K562 (cell line): Measurements from ENCODE around the gene COX11. TPM values are rescaled to one million over a fixed set of nuclear protein-coding genes. Genes with fewer than 3 reads are reported as not detected.

Experiments
- CTCFL ChIP-seq: IDR thresholded peaks from 2 replicates; pipeline ENCODE4 v1.6.1; 2011; ENCODE audit warnings: borderline replicate concordance, low read depth, mild to moderate bottlenecking, moderate library complexity, low read length; ENCODE audit not compliant: insufficient read depth, poor library complexity, severe bottlenecking
- E2F1 ChIP-seq: sonication (generic); formaldehyde crosslinking; IDR thresholded peaks from 2 replicates; pipeline ENCODE4 v1.8.1; 2023; ENCODE audit warnings: mild to moderate bottlenecking, missing genetic modification reagents, moderate library complexity
- E2F6 ChIP-seq, 2 experiments: IDR thresholded peaks; 2 replicates each; pipeline ENCODE4 v1.6.1; 2011; ENCODE audit warnings: borderline replicate concordance in 1 of 2, control low read depth in 1 of 2, low read depth in 1 of 2, low read length in 1 of 2, mild to moderate bottlenecking in 1 of 2, mixed read lengths in 1 of 2, moderate library complexity in 1 of 2; ENCODE audit not compliant: insufficient read depth in 1 of 2, insufficient read length in 1 of 2, poor library complexity in 1 of 2, severe bottlenecking in 1 of 2; ENCODE audit errors: extremely low read depth in 1 of 2
- EGR1 ChIP-seq: fragments of 450-650 bp; conservative IDR thresholded peaks from 2 replicates; pipeline ENCODE4 v1.6.1; 2017; ENCODE audit warnings: mild to moderate bottlenecking
- EP400 ChIP-seq: fragments of 450-650 bp; IDR thresholded peaks from 2 replicates; pipeline ENCODE4 v1.6.1; 2017; ENCODE audit warnings: antibody characterized with exemption, mild to moderate bottlenecking, moderate library complexity
- HMBOX1 ChIP-seq: sonication (generic); IDR thresholded peaks from 2 replicates; pipeline ENCODE4 v1.6.1; 2016
- HMGXB4 ChIP-seq: sonication (generic); formaldehyde crosslinking; IDR thresholded peaks from 2 replicates; pipeline ENCODE4 v1.8.1; 2023; ENCODE audit warnings: mild to moderate bottlenecking, missing genetic modification reagents
- MTA3 ChIP-seq: fragments of 450-650 bp; formaldehyde crosslinking; IDR thresholded peaks from 2 replicates; pipeline ENCODE4 v1.6.1; 2017; ENCODE audit warnings: mild to moderate bottlenecking, borderline replicate concordance
- PML ChIP-seq: IDR thresholded peaks from 2 replicates; pipeline ENCODE4 v1.6.1; 2012; ENCODE audit warnings: low read length, inconsistent platforms
- SRSF3 ChIP-seq: fragments of 200-400 bp; formaldehyde crosslinking; IDR thresholded peaks from 2 replicates; pipeline ENCODE4 v1.6.1; 2016; ENCODE audit warnings: mild to moderate bottlenecking, low read length, moderate library complexity; ENCODE audit not compliant: insufficient read depth
- YBX1 ChIP-seq: fragments of 450-650 bp; IDR thresholded peaks from 2 replicates; pipeline ENCODE4 v1.7.1; 2016; ENCODE audit warnings: mild to moderate bottlenecking
- ZHX1 ChIP-seq: fragments of 150-350 bp; conservative IDR thresholded peaks from 2 replicates; pipeline ENCODE4 v1.6.1; 2014; ENCODE audit warnings: low read length
- ZNF277 ChIP-seq: fragments of 250-450 bp; sonication (Bioruptor Pico); IDR thresholded peaks from 2 replicates; pipeline ENCODE4 v1.8.0; 2022; ENCODE audit warnings: inconsistent platforms, mild to moderate bottlenecking, moderate library complexity, borderline replicate concordance
- ZNF431 ChIP-seq: sonication (generic); formaldehyde crosslinking; IDR thresholded peaks from 2 replicates; pipeline ENCODE4 v1.8.0; 2022; ENCODE audit warnings: mild to moderate bottlenecking, missing genetic modification reagents
- polyA plus RNA-seq, 8 experiments: library from polyadenylated mRNA; depleted of rRNA in 4 of 8; stranded (reverse) in 5 of 8; unstranded in 3 of 8; fragments of >200 nt; fragmentation: Nextera tagmentation in 2 of 8; fragmentation: Illumina TruSeq in 1 of 8; extraction: Ambion mirVana in 2 of 8; extraction: Trizol in 1 of 8; gene quantifications; 2 replicates each; pipeline versions ENCODE4 v1.2.1 to v1.2.3, GENCODE V29; 2011 to 2014; ENCODE audit warnings: inconsistent platforms in 1 of 8, missing spikeins in 1 of 8
- total RNA-seq, 7 experiments: library from RNA; depleted of rRNA in 6 of 7; stranded (reverse); fragments of >200 nt in 6 of 7; fragmentation: Illumina TruSeq in 2 of 7; extraction: Trizol in 2 of 7; gene quantifications; 2 replicates each; pipeline versions ENCODE4 v1.2.1 to v1.2.3, GENCODE V29; 2011 to 2021; ENCODE audit warnings: low replicate concordance in 1 of 7

The COX11 gene
- total and polyA plus RNA-seq, 9 of the 15 experiments (the other 6 are each of a cell fraction or from before 2014, with no cell fraction given): 18.5 to 112 (median 30.7) TPM

GRCh38 chr17:54968262-54968987, at the start of gene COX11, which contains the start of gene STXBP4 (continued):
- TF ChIP-seq ZHX1 (peak; percentile 100), ZNF277 (CRISPR knock-in tag) (no peak), EGR1 (peak; percentile 13; the same call in 1 of the 2 replicates), EP400 (peak; percentile 66), HMGXB4 (CRISPR knock-in tag) (peak; percentile 62; the same call in 1 of the 2 replicates), E2F1 (0 out of 2 replicates have a peak, but pooled peaks have one; percentile 50), PML (peak; percentile 64; the same call in 1 of the 2 replicates), HMBOX1 (peak; percentile 90), YBX1 (no peak), SRSF3 (no peak), MTA3 (peak; percentile 97), ZNF431 (CRISPR knock-in tag) (no peak), E2F6 (IDR thresholded peaks at IDR 0.05; ENCODE audit: borderline replicate concordance in 1 of 2, extremely low read depth in 1 of 2, insufficient read depth in 1 of 2, insufficient read length in 1 of 2, low read depth in 1 of 2, low read length in 1 of 2, poor library complexity in 1 of 2, severe bottlenecking in 1 of 2) (peak in 1 of 2 experiments; percentile 11), CTCFL (peak; percentile 97)
